ENCODE data around the gene FAN1. TPM values are rescaled to one million over a fixed set of nuclear protein-coding genes. Genes with fewer than 3 reads are reported as not detected.

FAN1 gene
- total and polyA plus RNA-seq, 8 donors: 4.2 to 18.0 (median 9.9) TPM

DNA sequence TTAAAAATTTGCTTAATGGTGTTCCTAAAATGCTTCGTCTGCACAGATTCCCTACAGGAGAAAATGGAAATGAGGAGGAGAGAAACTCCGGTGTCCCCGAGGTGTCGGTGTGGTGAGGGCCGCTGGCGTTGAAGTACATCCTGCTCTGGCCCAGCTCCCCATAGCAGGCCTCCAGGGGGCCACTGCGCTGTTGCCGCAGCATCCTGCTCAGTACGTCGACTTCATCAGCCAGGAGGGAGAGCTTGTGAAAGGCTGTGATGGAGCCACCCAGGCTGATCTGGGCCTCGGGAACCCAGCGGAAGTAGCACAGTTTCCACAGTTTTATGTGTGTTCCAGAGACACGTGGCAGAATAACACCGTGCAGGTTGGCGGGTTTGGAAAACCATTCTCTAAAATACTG lies 37.8 kb downstream of the FAN1 start:
- no peak for DNase-seq
- intact Hi-C loops (cut with DNase I): no loop called here
- FAIRE-seq: no peak
- ATAC-seq: no peak
- no peak overlapping the region for H3K4me3 ChIP-seq
- no peaks in the 10 kb centered on the region for H3K27me3 ChIP-seq
- H3K9me3 ChIP-seq: no peaks in the 10 kb centered on the region
- H3K4me1 ChIP-seq: peaks cover 0 to 4% (median 0%) of the 10 kb centered on the region in 3 donors
- peaks cover 3 to 27% (median 7%) of the 10 kb centered on the region in 3 donors for H3K36me3 ChIP-seq
- 87 to 94% methylated on average over 15 of the region's 15 CpGs for WGBS, 2 donors
- TF ChIP-seq, protein P1, sequence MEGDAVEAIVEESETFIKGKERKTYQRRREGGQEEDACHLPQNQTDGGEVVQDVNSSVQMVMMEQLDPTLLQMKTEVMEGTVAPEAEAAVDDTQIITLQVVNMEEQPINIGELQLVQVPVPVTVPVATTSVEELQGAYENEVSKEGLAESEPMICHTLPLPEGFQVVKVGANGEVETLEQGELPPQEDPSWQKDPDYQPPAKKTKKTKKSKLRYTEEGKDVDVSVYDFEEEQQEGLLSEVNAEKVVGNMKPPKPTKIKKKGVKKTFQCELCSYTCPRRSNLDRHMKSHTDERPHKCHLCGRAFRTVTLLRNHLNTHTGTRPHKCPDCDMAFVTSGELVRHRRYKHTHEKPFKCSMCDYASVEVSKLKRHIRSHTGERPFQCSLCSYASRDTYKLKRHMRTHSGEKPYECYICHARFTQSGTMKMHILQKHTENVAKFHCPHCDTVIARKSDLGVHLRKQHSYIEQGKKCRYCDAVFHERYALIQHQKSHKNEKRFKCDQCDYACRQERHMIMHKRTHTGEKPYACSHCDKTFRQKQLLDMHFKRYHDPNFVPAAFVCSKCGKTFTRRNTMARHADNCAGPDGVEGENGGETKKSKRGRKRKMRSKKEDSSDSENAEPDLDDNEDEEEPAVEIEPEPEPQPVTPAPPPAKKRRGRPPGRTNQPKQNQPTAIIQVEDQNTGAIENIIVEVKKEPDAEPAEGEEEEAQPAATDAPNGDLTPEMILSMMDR (IDR thresholded peaks at IDR 0.05): no peak
- no peak overlapping the region for H3K27ac ChIP-seq

DNA sequence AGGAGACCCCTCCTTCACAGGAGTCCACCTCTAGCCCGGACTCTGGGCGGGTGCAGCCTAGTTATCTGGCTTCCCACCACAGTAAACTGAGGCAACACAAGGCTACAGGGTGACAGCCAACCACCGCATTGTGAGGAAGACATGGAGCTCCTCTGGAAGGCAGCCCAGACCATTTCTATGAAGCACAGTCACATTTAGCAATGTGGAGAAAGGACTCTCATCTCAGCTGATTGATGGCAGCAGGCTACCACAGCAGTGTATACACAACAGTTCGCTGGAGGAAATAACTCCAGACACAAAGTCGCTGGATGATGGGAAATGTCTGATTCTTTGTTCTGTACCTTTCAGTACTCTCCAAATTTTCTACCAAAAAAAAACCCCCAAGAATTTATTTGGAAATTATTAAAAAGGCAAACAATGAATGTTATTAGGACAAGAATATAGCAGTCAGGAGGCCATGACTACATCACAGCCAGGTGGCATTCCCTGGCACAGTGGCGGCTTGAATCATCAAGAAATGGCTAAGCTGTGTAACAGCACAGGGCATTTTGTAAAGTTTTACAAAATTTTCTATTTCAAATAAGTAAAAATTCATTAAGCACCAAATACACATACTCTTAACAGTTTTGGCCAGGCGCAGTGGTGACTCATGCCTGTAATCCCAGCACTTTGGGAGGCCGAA lies 40.1 kb downstream of the FAN1 start:
- no peaks in the 10 kb centered on the region for H3K9me3 ChIP-seq
- no peak overlapping the region for H3K27ac ChIP-seq
- ATAC-seq: no peak
- no peaks in the 10 kb centered on the region for H3K27me3 ChIP-seq
- peaks cover 0 to 4% (median 0%) of the 10 kb centered on the region in 3 donors for H3K4me1 ChIP-seq
- intact Hi-C loops (cut with DNase I): no loop called here
- H3K4me3 ChIP-seq: no peak overlapping the region
- no peak for DNase-seq
- WGBS, 2 donors: 88 to 94% methylated on average over 8 of the region's 8 CpGs
- TF ChIP-seq, protein P1 (IDR thresholded peaks at IDR 0.05): no peak
- H3K36me3 ChIP-seq: peaks cover 3 to 27% (median 12%) of the 10 kb centered on the region in 3 donors
- FAIRE-seq: no peak

DNA sequence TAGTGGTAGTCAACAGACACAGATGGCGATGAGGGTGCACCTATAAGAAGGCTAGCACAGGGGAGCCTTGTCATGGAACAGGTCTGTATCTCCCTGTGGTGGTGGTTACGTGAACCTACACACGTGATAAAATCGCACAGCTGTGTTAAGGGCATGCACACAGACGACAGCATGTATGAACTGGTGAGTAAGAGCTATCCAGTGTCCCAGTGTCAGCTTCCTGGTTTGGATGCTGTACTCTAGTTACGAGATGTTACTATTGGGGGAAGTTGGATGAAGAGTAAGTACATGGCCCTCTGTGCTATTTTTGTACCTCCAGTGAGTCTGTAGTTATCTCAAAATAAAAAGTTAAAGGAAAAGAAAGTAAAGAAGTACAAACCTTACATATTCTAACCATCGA lies 49.5 kb downstream of the FAN1 start:
- no peak overlapping the region for H3K4me3 ChIP-seq
- H3K9me3 ChIP-seq: no peaks in the 10 kb centered on the region
- H3K27ac ChIP-seq: no peak overlapping the region
- FAIRE-seq (no peak), DNase-seq (no peak), ATAC-seq (no peak)
- peaks cover 7 to 50% (median 12%) of the 10 kb centered on the region in 3 donors for H3K36me3 ChIP-seq
- no peaks in the 10 kb centered on the region for H3K27me3 ChIP-seq
- whole genome bisulfite sequencing, 2 donors: 92 to 95% methylated on average over 7 of the region's 7 CpGs
- TF ChIP-seq, protein P1 (IDR thresholded peaks at IDR 0.05): no peak
- H3K4me1 ChIP-seq: no peaks in the 10 kb centered on the region
- intact Hi-C loops (cut with DNase I): no loop called here

DNA sequence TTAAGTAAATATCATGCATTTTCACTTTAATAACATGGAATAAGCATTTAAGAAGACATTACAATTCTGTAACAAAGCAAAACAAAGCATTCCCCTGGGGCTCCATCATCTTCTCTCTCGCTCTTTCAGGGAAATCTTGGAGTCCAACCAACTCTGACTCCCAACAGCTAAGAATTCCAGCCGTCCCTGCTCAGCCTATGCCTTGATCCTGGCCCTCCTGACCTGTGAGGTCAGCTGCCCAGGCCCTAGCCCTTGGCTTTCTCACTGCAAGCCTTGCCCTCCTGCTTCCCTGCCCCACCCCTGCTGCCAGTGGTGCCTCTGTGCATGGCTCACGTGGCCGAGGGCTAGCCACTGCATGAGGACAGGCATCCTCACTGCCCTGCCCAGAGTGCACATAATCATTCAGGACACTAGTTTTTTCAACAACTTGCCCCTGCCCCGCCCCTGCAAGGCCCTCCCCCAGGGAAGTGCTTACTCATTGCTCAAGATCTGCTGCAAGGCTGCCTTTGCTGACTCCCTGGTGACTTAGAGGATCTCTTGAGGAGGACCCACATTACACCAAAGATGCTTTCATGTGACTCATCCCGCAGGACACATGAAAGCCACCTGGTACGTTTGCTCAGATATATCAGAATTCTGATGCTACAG lies 50.1 kb downstream of the FAN1 start:
- no peak overlapping the region for H3K4me3 ChIP-seq
- no peak for FAIRE-seq
- no peak overlapping the region for H3K27ac ChIP-seq
- 84 to 89% methylated on average over 7 of the region's 7 CpGs for WGBS, 2 donors
- intact Hi-C loops (cut with DNase I): no loop called here
- TF ChIP-seq, protein P1 (IDR thresholded peaks at IDR 0.05): no peak
- no peak for DNase-seq
- H3K4me1 ChIP-seq: no peaks in the 10 kb centered on the region
- no peaks in the 10 kb centered on the region for H3K9me3 ChIP-seq
- no peak for ATAC-seq
- peaks cover 7 to 56% (median 10%) of the 10 kb centered on the region in 3 donors for H3K36me3 ChIP-seq
- H3K27me3 ChIP-seq: no peaks in the 10 kb centered on the region

DNA sequence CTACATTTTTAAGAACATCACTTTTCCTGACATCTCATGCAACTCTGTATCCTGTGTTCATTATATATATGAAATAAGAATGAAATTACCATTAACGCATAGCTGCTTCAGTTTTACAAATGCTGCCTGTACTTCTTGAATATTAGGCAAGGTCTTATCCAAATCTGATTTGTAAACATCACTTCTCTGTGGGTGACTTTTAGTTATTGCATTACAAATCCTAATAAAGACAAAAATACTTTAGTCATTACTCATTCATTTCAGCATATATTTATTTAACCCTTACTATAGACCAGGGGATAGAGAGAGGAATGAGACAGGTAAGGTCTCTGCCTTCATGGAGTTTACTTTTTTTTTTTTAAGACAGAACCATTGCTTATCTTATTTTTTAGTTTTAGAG lies 51.0 kb downstream of the FAN1 start:
- no peaks in the 10 kb centered on the region for H3K9me3 ChIP-seq
- no peak for DNase-seq
- TF ChIP-seq, protein P1 (IDR thresholded peaks at IDR 0.05): no peak
- no peak overlapping the region for H3K27ac ChIP-seq
- 92 to 95% methylated on average over 1 of the region's 1 CpG for WGBS, 2 donors
- ATAC-seq: no peak
- no peaks in the 10 kb centered on the region for H3K27me3 ChIP-seq
- H3K36me3 ChIP-seq: peaks cover 4 to 50% (median 5%) of the 10 kb centered on the region in 3 donors
- H3K4me3 ChIP-seq: no peak overlapping the region
- intact Hi-C loops (cut with DNase I): no loop called here
- FAIRE-seq: no peak
- no peaks in the 10 kb centered on the region for H3K4me1 ChIP-seq
